ENCODE data around the gene MORN2.

- TF ChIP-seq POLR2A (IDR thresholded peaks at IDR 0.05) (no peak), CTCF (IDR thresholded peaks at IDR 0.05) (no peak)
Observed at GRCh38 chr2:38828460-38828859, 47.3 kb upstream of the MORN2 start.
